Measurements from ENCODE around the gene TBX10.

- TF ChIP-seq, protein P1, sequence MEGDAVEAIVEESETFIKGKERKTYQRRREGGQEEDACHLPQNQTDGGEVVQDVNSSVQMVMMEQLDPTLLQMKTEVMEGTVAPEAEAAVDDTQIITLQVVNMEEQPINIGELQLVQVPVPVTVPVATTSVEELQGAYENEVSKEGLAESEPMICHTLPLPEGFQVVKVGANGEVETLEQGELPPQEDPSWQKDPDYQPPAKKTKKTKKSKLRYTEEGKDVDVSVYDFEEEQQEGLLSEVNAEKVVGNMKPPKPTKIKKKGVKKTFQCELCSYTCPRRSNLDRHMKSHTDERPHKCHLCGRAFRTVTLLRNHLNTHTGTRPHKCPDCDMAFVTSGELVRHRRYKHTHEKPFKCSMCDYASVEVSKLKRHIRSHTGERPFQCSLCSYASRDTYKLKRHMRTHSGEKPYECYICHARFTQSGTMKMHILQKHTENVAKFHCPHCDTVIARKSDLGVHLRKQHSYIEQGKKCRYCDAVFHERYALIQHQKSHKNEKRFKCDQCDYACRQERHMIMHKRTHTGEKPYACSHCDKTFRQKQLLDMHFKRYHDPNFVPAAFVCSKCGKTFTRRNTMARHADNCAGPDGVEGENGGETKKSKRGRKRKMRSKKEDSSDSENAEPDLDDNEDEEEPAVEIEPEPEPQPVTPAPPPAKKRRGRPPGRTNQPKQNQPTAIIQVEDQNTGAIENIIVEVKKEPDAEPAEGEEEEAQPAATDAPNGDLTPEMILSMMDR (IDR thresholded peaks at IDR 0.05; ENCODE audit: insufficient read depth, low read length, poor library complexity, severe bottlenecking) = no peak
- TF ChIP-seq EZH2phosphoT487 (conservative IDR thresholded peaks at IDR 0.05; ENCODE audit: low read length) = no peak
Observed at GRCh38 chr11:67582011-67582410, 57.6 kb downstream of the TBX10 start.
